IMR-90 (cell line): Measurements from ENCODE around the gene CCDC180. TPM values are rescaled to one million over a fixed set of nuclear protein-coding genes. Genes with fewer than 3 reads are reported as not detected.

Source experiments
- ATAC-seq: fragments of 200-7000 bp; cut with Tn5 transposase; 2 replicates; pipeline ENCODE4 v1.9.1; 2020; ENCODE audit warnings: low read depth, mild to moderate bottlenecking, moderate library complexity
- BruUV-seq: library from RNA; stranded (reverse); fragments of 400-500 nt; replicated peaks from 2 replicates; lab custom pipeline; 2021; lab: Mats Ljungman, UMichigan
- CTCF ChIA-PET: fragments of 300-600 bp; formaldehyde crosslinking; extraction: SDS; loops from one replicate; lab custom pipeline; 2021; ENCODE audit warnings: antibody characterized with exemption; lab: Yijun Ruan, JAX
- POLR2A ChIA-PET: fragments of 300-600 bp; sonication (Branson Sonifier 250); formaldehyde crosslinking; loops from one replicate; lab custom pipeline; 2022; ENCODE audit warnings: antibody characterized with exemption; ENCODE audit not compliant: unreplicated experiment; lab: Charles Lee
- DNase-seq: peaks from one replicate; pipeline ENCODE4 v3.0.0; 2013
- H2AFZ ChIP-seq: replicated peaks from 2 replicates; pipeline ENCODE3; 2013; ENCODE audit warnings: low read length, mild to moderate bottlenecking; ENCODE audit not compliant: poor library complexity
- H2AK5ac ChIP-seq: 2 replicates; pipeline ENCODE4 v1.6.1; 2013; ENCODE audit warnings: low read depth, low read length, inconsistent platforms
- H2AK9ac ChIP-seq: replicated peaks from 2 replicates; pipeline ENCODE3; 2013; ENCODE audit warnings: mild to moderate bottlenecking, low read depth, low read length, moderate library complexity; ENCODE audit not compliant: poor library complexity
- H2BK120ac ChIP-seq: 2 replicates; pipeline ENCODE4 v1.6.1; 2013; ENCODE audit warnings: low read depth, low read length, inconsistent platforms
- H2BK15ac ChIP-seq: 3 replicates; pipeline ENCODE4 v1.6.1; 2013; ENCODE audit warnings: low read depth, low read length, inconsistent platforms
- H2BK20ac ChIP-seq: 2 replicates; pipeline ENCODE4 v1.6.1; 2013; ENCODE audit warnings: low read depth, mild to moderate bottlenecking, inconsistent platforms, low read length, moderate library complexity
- H2BK5ac ChIP-seq: 2 replicates; pipeline ENCODE4 v1.6.1; 2013; ENCODE audit warnings: mild to moderate bottlenecking, low read depth, low read length, inconsistent platforms; ENCODE audit not compliant: poor library complexity, severe bottlenecking
- H3K14ac ChIP-seq: replicated peaks from 2 replicates; pipeline ENCODE4 v1.6.1; 2013; ENCODE audit warnings: low read depth, low read length, inconsistent platforms
- H3K18ac ChIP-seq: 2 replicates; pipeline ENCODE4 v1.6.1; 2013; ENCODE audit warnings: low read depth, low read length, control low read depth
- H3K23ac ChIP-seq: 2 replicates; pipeline ENCODE4 v1.6.1; 2013; ENCODE audit warnings: low read depth, low read length, inconsistent platforms
- H3K27ac ChIP-seq: 2 replicates; pipeline ENCODE4 v1.5.1; 2013; ENCODE audit warnings: mild to moderate bottlenecking, control low read depth, low read length; ENCODE audit not compliant: insufficient read depth
- H3K27me3 ChIP-seq: 2 replicates; pipeline ENCODE4 v1.6.1; 2013; ENCODE audit warnings: low read length; ENCODE audit not compliant: control insufficient read depth, insufficient read depth
- H3K36me3 ChIP-seq: 2 replicates; pipeline ENCODE4 v1.6.1; 2013; ENCODE audit warnings: low read length, mixed read lengths; ENCODE audit not compliant: control insufficient read depth, insufficient read depth
- H3K4ac ChIP-seq: 2 replicates; pipeline ENCODE4 v1.6.1; 2013; ENCODE audit warnings: low read depth, low read length, inconsistent platforms
- H3K4me1 ChIP-seq: 2 replicates; pipeline ENCODE4 v1.6.1; 2013; ENCODE audit warnings: low read length, mixed read lengths; ENCODE audit not compliant: control insufficient read depth, insufficient read depth
- H3K4me2 ChIP-seq: 2 replicates; pipeline ENCODE4 v1.6.1; 2013; ENCODE audit warnings: low read depth, mild to moderate bottlenecking, control low read depth, low read length, moderate library complexity
- H3K4me3 ChIP-seq: 2 replicates; pipeline ENCODE4 v1.5.1; 2013; ENCODE audit warnings: low read depth, mild to moderate bottlenecking, control low read depth, low read length, moderate library complexity; ENCODE audit not compliant: insufficient read depth
- H3K56ac ChIP-seq: 2 replicates; pipeline ENCODE4 v1.6.1; 2013; ENCODE audit warnings: low read length, inconsistent platforms; ENCODE audit not compliant: insufficient read depth; ENCODE audit errors: extremely low read depth
- H3K79me1 ChIP-seq, 2 experiments: 2 replicates each; pipeline ENCODE4 v1.6.1; 2013; ENCODE audit warnings: low read length in 2 of 2, inconsistent platforms in 1 of 2, low read depth in 1 of 2
- H3K9ac ChIP-seq: 2 replicates; pipeline ENCODE4 v1.6.1; 2013; ENCODE audit warnings: low read depth, low read length, control low read depth
- H3K9me1 ChIP-seq: 2 replicates; pipeline ENCODE4 v1.6.1; 2013; ENCODE audit warnings: low read length, inconsistent platforms; ENCODE audit not compliant: insufficient read depth
- H3K9me3 ChIP-seq: 2 replicates; pipeline ENCODE4 v1.6.1; 2013; ENCODE audit warnings: low read length; ENCODE audit not compliant: control insufficient read depth, insufficient read depth
- H4K20me1 ChIP-seq: 2 replicates; pipeline ENCODE4 v1.6.1; 2013; ENCODE audit warnings: low read length, inconsistent platforms; ENCODE audit not compliant: insufficient read depth
- H4K5ac ChIP-seq: 2 replicates; pipeline ENCODE4 v1.6.1; 2013; ENCODE audit warnings: mild to moderate bottlenecking, low read depth, low read length, control low read depth
- H4K8ac ChIP-seq, 2 experiments: 2 replicates each; pipeline ENCODE4 v1.6.1; 2013; ENCODE audit warnings: low read depth in 2 of 2, low read length in 2 of 2, control low read depth in 1 of 2, inconsistent platforms in 1 of 2
- H4K91ac ChIP-seq: 2 replicates; pipeline ENCODE4 v1.6.1; 2013; ENCODE audit warnings: low read depth, low read length, inconsistent platforms; ENCODE audit not compliant: insufficient read depth
- BHLHE40 ChIP-seq: fragments of 150-350 bp; IDR thresholded peaks from 2 replicates; pipeline ENCODE4 v1.6.1; 2016; ENCODE audit warnings: mild to moderate bottlenecking, low read depth, low read length
- CEBPB ChIP-seq: IDR thresholded peaks from 2 replicates; pipeline ENCODE4 v1.6.1; 2012; ENCODE audit warnings: low read depth, low read length, improper control_type of control experiment
- CHD1 ChIP-seq: IDR thresholded peaks from 2 replicates; pipeline ENCODE4 v1.6.1; 2012; ENCODE audit warnings: low read depth, low read length, improper control_type of control experiment
- FOS ChIP-seq: fragments of 150-350 bp; IDR thresholded peaks from 2 replicates; pipeline ENCODE4 v1.6.1; 2016; ENCODE audit warnings: low read depth, low read length
- MAFK ChIP-seq: IDR thresholded peaks from 2 replicates; pipeline ENCODE4 v1.6.1; 2012; ENCODE audit warnings: low read depth, low read length, improper control_type of control experiment
- MAZ ChIP-seq: IDR thresholded peaks from 2 replicates; pipeline ENCODE4 v1.6.1; 2012; ENCODE audit warnings: low read depth, mild to moderate bottlenecking, low read length, improper control_type of control experiment, moderate library complexity, borderline replicate concordance
- MXI1 ChIP-seq: IDR thresholded peaks from 2 replicates; pipeline ENCODE4 v1.6.1; 2012; ENCODE audit warnings: low read depth, mild to moderate bottlenecking, low read length, moderate library complexity, borderline replicate concordance
- NFE2L2 ChIP-seq: fragments of 150-350 bp; IDR thresholded peaks from 2 replicates; pipeline ENCODE4 v1.6.1; 2016; ENCODE audit warnings: low read depth, mild to moderate bottlenecking, low read length
- POLR2A ChIP-seq: IDR thresholded peaks from 2 replicates; pipeline ENCODE4 v1.6.1; 2012; ENCODE audit warnings: mild to moderate bottlenecking, low read depth, low read length
- RAD21 ChIP-seq: IDR thresholded peaks from 2 replicates; pipeline ENCODE4 v1.6.1; 2012; ENCODE audit warnings: low read length, improper control_type of control experiment
- RFX5 ChIP-seq: IDR thresholded peaks from 2 replicates; pipeline ENCODE4 v1.8.0; 2012; ENCODE audit warnings: low read depth, mild to moderate bottlenecking, low read length, moderate library complexity
- SMC3 ChIP-seq: fragments of 150-350 bp; IDR thresholded peaks from 2 replicates; pipeline ENCODE4 v1.6.1; 2016; ENCODE audit warnings: low read depth, mild to moderate bottlenecking, antibody characterized with exemption, low read length, moderate library complexity
- WGBS, 2 experiments: methylation state at CpG; one replicate each; pipeline versions ENCODE4 v1.1.5 to v1.1.7; 2013; ENCODE audit warnings: missing lambda C conversion rate in 2 of 2; ENCODE audit not compliant: insufficient read length in 1 of 2; ENCODE audit errors: extremely low coverage in 2 of 2; 5-methylcytosine and 5-hydroxymethylcytosine counted together
- dilution Hi-C: fragments of 300-500 bp; cut with HindIII; formaldehyde crosslinking; loops from one replicate; pipeline ENCODE4 v1.14.3; 2018; ENCODE audit warnings: low sequenced_read_pairs; ENCODE audit not compliant: unreplicated experiment
- in situ Hi-C: fragments of 300-500 bp; cut with MboI; formaldehyde crosslinking; loops from 3 replicates; pipeline ENCODE4 v1.14.3; 2019; ENCODE audit warnings: low sequenced_read_pairs, inconsistent platforms, mixed read lengths
- intact Hi-C: fragments of 100-400 bp; cut with micrococcal nuclease; formaldehyde crosslinking; loops from 2 replicates; pipeline ENCODE4 v1.10.0; 2022
- polyA plus RNA-seq, 3 experiments: library from polyadenylated mRNA; depleted of rRNA; stranded (reverse); fragments of >200 nt; gene quantifications; 2 replicates each; pipeline ENCODE4 v1.2.3, GENCODE V29; 2012; ENCODE audit warnings: low replicate concordance in 1 of 3
- total RNA-seq: library from RNA; depleted of rRNA; stranded (reverse); fragments of >200 nt; gene quantifications from 2 replicates; pipeline ENCODE4 v1.2.3, GENCODE V29; 2012
- TF ChIP-seq, protein P1 (sequence below): conservative IDR thresholded peaks from 2 replicates; pipeline ENCODE4 v1.5.1; 2012; ENCODE audit warnings: mild to moderate bottlenecking, low read depth, low read length, improper control_type of control experiment
- TF ChIP-seq, protein P2 (sequence below): fragments of 150-350 bp; IDR thresholded peaks from 2 replicates; pipeline ENCODE4 v1.6.1; 2017; ENCODE audit warnings: mild to moderate bottlenecking, antibody characterized with exemption, low read length, low read depth

The CCDC180 gene
- total and polyA plus RNA-seq, 2 of the 4 experiments (the other 2 are of a cell fraction), result 0.24 to 0.90 TPM

DNA sequence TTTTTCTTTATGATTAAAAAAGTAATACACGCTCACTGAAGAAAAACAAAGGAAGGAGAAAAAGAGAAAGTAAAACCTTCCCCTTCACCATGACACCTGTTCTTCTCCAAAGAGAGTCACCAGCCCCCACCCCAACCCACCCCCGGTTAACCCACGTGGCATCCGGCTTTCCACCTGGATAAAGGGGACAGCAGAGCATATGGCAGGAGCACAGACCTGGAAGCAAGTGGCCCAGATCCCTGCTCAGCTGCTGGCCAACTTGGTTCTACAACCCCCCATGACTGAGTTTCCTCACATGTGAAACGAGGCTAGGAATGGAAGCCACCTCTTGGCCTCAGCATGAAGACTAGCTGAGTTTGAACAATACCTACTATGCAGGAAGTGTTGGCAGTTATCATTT lies 5.1 kb downstream of the CCDC180 start:
- H3K9me1 ChIP-seq, result no peaks in the 10 kb centered on the region
- H3K79me1 ChIP-seq, result no peaks in the 10 kb centered on the region
- dilution Hi-C loops (no loop called here), in situ Hi-C loops (no loop called here), intact Hi-C loops (no loop called here)
- no peaks in the 10 kb centered on the region for H3K36me3 ChIP-seq
- no peaks in the 10 kb centered on the region for H3K9me3 ChIP-seq
- ChIA-PET POLR2A (no interaction called here), CTCF (no interaction called here)
- no peak overlapping the region for H2BK20ac ChIP-seq
- no peak overlapping the region for H4K5ac ChIP-seq
- H3K23ac ChIP-seq, result no peak overlapping the region
- H2AFZ ChIP-seq, result no peak overlapping the region
- no peak overlapping the region for H3K14ac ChIP-seq
- no peak overlapping the region for H4K8ac ChIP-seq
- no peak for ATAC-seq
- no peak for DNase-seq
- no peak overlapping the region for H2BK15ac ChIP-seq
- H4K91ac ChIP-seq, result no peak overlapping the region
- no peaks in the 10 kb centered on the region for H4K20me1 ChIP-seq
- H3K9ac ChIP-seq, result no peak overlapping the region
- H3K4ac ChIP-seq, result no peak overlapping the region
- WGBS, 2 experiments, result no CpG with 5 or more reads among the region's 5 CpGs
- no peak overlapping the region for H3K4me2 ChIP-seq
- no peaks in the 10 kb centered on the region for H3K4me1 ChIP-seq
- H2AK9ac ChIP-seq, result no peak overlapping the region
- H2BK5ac ChIP-seq, result no peak overlapping the region
- H3K27me3 ChIP-seq, result no peaks in the 10 kb centered on the region
- no peak overlapping the region for H3K18ac ChIP-seq
- no peak overlapping the region for H3K4me3 ChIP-seq
- H2AK5ac ChIP-seq, result no peak overlapping the region
- H2BK120ac ChIP-seq, result no peak overlapping the region
- no peak for TF ChIP-seq MXI1
- TF ChIP-seq POLR2A, result no peak
- TF ChIP-seq MAZ, result no peak
- no peak for TF ChIP-seq SMC3
- TF ChIP-seq, protein P1, sequence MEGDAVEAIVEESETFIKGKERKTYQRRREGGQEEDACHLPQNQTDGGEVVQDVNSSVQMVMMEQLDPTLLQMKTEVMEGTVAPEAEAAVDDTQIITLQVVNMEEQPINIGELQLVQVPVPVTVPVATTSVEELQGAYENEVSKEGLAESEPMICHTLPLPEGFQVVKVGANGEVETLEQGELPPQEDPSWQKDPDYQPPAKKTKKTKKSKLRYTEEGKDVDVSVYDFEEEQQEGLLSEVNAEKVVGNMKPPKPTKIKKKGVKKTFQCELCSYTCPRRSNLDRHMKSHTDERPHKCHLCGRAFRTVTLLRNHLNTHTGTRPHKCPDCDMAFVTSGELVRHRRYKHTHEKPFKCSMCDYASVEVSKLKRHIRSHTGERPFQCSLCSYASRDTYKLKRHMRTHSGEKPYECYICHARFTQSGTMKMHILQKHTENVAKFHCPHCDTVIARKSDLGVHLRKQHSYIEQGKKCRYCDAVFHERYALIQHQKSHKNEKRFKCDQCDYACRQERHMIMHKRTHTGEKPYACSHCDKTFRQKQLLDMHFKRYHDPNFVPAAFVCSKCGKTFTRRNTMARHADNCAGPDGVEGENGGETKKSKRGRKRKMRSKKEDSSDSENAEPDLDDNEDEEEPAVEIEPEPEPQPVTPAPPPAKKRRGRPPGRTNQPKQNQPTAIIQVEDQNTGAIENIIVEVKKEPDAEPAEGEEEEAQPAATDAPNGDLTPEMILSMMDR, result no peak
- TF ChIP-seq, protein P2, sequence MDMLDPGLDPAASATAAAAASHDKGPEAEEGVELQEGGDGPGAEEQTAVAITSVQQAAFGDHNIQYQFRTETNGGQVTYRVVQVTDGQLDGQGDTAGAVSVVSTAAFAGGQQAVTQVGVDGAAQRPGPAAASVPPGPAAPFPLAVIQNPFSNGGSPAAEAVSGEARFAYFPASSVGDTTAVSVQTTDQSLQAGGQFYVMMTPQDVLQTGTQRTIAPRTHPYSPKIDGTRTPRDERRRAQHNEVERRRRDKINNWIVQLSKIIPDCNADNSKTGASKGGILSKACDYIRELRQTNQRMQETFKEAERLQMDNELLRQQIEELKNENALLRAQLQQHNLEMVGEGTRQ, result no peak
- TF ChIP-seq CEBPB, result no peak
- no peak for TF ChIP-seq RFX5
- TF ChIP-seq RAD21, result no peak
- no peak for TF ChIP-seq CHD1
- TF ChIP-seq BHLHE40, result no peak
- no peak for TF ChIP-seq MAFK
- no peak for TF ChIP-seq FOS
- no peak for TF ChIP-seq NFE2L2
- H3K56ac ChIP-seq, result no peak overlapping the region
- H3K27ac ChIP-seq, result no peak overlapping the region
- no TSS peak for BruUV-seq
